Thyroid gland (tissue), 4 donors: ENCODE measurements around the gene RELCH.

ENCODE experiments used
- CTCF ChIP-seq, 6 experiments: fragments of 200-600 bp in 3 of 6; fragments of 450-650 bp in 3 of 6; sonication (generic) in 3 of 6; IDR thresholded peaks; one replicate each; pipeline ENCODE4 v1.5.1; 2016 to 2019; ENCODE audit warnings: antibody characterized with exemption in 6 of 6, mild to moderate bottlenecking in 2 of 6, inconsistent platforms in 1 of 6, moderate library complexity in 1 of 6
- POLR2A ChIP-seq, 2 donors: fragments of 450-650 bp; IDR thresholded peaks; one replicate each; pipeline ENCODE4 v1.6.1; 2017; ENCODE audit warnings: antibody characterized with exemption in 2 of 2, mild to moderate bottlenecking in 2 of 2, moderate library complexity in 1 of 2

- TF ChIP-seq POLR2A (IDR thresholded peaks at IDR 0.05), result no peak
- no peak for TF ChIP-seq CTCF (IDR thresholded peaks at IDR 0.05)
Observed at GRCh38 chr18:62341473-62341872, 154.4 kb downstream of the RELCH start.
